ENCODE results near the gene SORCS2. TPM values are rescaled to one million over a fixed set of nuclear protein-coding genes. Genes with fewer than 3 reads are reported as not detected.

SORCS2 gene
- total RNA-seq, 1 donor from 2014 or later = 3.1 TPM

DNA sequence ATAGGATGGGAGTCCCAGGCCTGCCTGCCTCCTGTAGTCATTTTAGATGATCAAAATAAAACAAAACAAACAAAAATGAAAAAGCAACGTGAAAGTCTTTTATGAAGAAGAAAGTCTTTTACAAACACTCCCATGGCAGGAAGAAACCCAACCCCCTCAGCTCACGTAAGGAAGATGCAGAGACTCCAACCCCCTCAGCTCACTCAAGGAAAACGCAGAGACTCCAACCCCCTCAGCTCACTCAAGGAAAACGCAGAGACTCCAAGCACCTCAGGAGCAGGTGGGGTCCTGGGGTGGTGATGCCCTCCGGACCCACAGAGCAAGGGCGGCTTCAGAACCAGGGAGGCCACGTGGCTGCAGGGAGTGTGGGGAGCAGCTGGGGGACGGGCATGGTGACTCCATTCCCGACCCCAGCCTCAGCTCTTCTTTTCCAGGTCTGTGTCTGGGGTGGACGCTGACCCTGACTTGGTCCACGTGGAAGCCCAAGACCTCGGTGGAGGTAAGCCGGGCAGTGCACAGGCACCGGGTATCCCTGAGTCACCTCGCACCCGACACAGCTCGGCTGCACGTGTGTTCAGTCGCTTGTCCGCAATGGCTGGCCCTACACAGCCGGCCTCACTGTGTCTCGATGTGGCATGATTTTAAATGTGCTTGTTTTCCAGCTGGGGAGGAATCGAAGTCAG lies 468.9 kb downstream of the SORCS2 start:
- Histone ChIP-seq H3K4me3 (ENCODE audit: low read length in 3 of 3) (no peak overlapping the region), H3K36me3 (ENCODE audit: control insufficient read depth in 3 of 3, insufficient read depth in 3 of 3, low read length in 3 of 3) (no peaks in the 10 kb centered on the region), H3K9ac (ENCODE audit: low read depth in 1 of 3, low read length in 3 of 3) (no peak overlapping the region), H3K4me1 (ENCODE audit: control insufficient read depth in 3 of 3, insufficient read depth in 3 of 3, low read length in 3 of 3) (no peaks in the 10 kb centered on the region), H3K27me3 (ENCODE audit: control insufficient read depth in 3 of 3, insufficient read depth in 3 of 3, low read length in 3 of 3) (peaks cover 0 to 13% (median 2%) of the 10 kb centered on the region in 3 donors), H3K27ac (ENCODE audit: low read depth, low read length) (no peak overlapping the region), H3K9me3 (ENCODE audit: control insufficient read depth in 3 of 3, low read length in 3 of 3) (no peaks in the 10 kb centered on the region)

DNA sequence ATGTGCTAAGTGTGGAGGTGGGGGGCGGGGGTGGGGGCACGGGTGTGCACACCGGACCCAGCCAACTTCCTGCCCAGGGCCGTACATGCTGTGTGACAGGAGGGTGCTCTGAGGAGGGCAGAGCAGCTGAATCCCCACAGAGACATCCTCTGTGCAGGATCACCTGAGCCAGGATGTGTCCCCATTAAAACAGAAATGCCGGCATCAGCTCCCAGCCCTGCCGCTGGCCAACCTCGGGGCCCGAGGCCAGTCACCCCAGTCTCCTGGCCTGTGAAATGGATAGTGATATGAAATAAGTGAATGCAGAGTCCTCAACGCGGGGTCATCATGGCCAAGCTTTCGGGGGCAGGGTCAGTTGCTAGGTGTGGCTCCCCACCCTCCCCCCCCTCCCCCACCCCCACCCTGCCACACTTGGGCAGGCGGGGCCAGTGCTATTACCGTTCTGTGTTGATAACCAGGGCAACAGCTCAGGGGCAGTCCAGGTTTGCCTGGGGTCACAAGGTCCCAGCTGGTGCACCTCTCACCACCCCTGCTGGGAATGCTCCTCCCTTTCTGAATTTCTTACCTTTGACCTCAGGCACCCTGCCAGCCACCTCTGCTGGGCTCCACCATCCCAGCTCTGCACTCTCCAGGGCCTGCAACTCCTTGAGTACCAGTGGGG lies 469.6 kb downstream of the SORCS2 start:
- Histone ChIP-seq H3K27ac (ENCODE audit: low read depth, low read length) (no peak overlapping the region), H3K9me3 (ENCODE audit: control insufficient read depth in 3 of 3, low read length in 3 of 3) (no peaks in the 10 kb centered on the region), H3K27me3 (ENCODE audit: control insufficient read depth in 3 of 3, insufficient read depth in 3 of 3, low read length in 3 of 3) (peaks cover 0 to 9% (median 6%) of the 10 kb centered on the region in 3 donors), H3K4me1 (ENCODE audit: control insufficient read depth in 3 of 3, insufficient read depth in 3 of 3, low read length in 3 of 3) (no peaks in the 10 kb centered on the region), H3K4me3 (ENCODE audit: low read length in 3 of 3) (no peak overlapping the region), H3K9ac (ENCODE audit: low read depth in 1 of 3, low read length in 3 of 3) (no peak overlapping the region), H3K36me3 (ENCODE audit: control insufficient read depth in 3 of 3, insufficient read depth in 3 of 3, low read length in 3 of 3) (peaks cover 0 to under 1% (median 0%) of the 10 kb centered on the region in 3 donors)

DNA sequence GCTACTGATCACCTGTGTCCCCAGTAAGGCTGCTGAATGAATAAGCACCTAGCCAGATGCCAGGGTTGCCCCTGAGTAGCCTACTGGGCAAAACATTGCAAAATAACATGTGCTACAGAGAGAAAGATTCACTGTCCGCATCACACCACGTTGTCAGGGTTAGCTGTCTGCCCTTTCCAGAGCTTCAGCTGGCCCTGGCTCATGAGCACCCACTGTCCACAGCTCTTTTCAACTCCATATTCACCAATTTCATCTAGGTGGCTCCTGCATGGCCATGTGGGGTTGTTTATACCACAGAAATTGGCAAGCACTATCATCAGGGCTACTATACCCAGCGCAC lies 470.1 kb downstream of the SORCS2 start:
- H3K27me3 ChIP-seq (ENCODE audit: control insufficient read depth in 3 of 3, insufficient read depth in 3 of 3, low read length in 3 of 3) = peaks cover 0 to 9% (median 6%) of the 10 kb centered on the region in 3 donors
- H3K27ac ChIP-seq (ENCODE audit: low read depth, low read length) = no peak overlapping the region
- H3K36me3 ChIP-seq (ENCODE audit: control insufficient read depth in 3 of 3, insufficient read depth in 3 of 3, low read length in 3 of 3) = peaks cover 0 to 2% (median 0%) of the 10 kb centered on the region in 3 donors

DNA sequence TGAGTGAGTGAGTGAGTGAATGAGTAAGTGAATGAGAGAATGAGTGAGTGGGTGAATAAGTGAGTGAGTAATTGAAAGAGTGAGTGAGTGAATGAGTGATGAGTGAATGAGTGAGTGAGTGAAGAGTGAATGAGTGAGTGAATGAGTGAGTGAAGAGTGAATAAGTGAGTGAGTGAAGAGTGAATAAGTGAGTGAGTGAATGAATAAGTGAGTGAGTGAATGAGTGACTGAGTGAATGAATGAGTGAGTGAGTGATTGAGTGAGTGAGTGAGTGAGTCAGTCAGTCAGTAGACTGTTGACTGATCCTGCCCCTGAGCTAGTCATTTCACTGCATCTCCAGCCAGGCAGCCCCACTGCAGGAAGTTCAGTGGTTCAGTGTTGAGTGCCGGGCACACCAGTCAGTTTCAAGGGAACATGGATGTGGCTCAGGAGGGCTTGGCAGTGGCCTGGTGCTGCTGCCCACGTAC lies 470.8 kb downstream of the SORCS2 start:
- H3K36me3 ChIP-seq (ENCODE audit: control insufficient read depth in 3 of 3, insufficient read depth in 3 of 3, low read length in 3 of 3) = peaks cover 0 to 2% (median 0%) of the 10 kb centered on the region in 3 donors
- H3K27me3 ChIP-seq (ENCODE audit: control insufficient read depth in 3 of 3, insufficient read depth in 3 of 3, low read length in 3 of 3) = peaks cover 0 to 13% (median 6%) of the 10 kb centered on the region in 3 donors
- H3K27ac ChIP-seq (ENCODE audit: low read depth, low read length) = no peak overlapping the region
- no peaks in the 10 kb centered on the region for H3K9me3 ChIP-seq (ENCODE audit: control insufficient read depth in 3 of 3, low read length in 3 of 3)
- H3K4me3 ChIP-seq (ENCODE audit: low read length in 3 of 3) = no peak overlapping the region
- H3K4me1 ChIP-seq (ENCODE audit: control insufficient read depth in 3 of 3, insufficient read depth in 3 of 3, low read length in 3 of 3) = no peaks in the 10 kb centered on the region
- H3K9ac ChIP-seq (ENCODE audit: low read depth in 1 of 3, low read length in 3 of 3) = no peak overlapping the region

More for the DNA sequence above, 470.1 kb downstream of the SORCS2 start:
- H3K4me1 ChIP-seq (ENCODE audit: control insufficient read depth in 3 of 3, insufficient read depth in 3 of 3, low read length in 3 of 3) = no peaks in the 10 kb centered on the region
- H3K4me3 ChIP-seq (ENCODE audit: low read length in 3 of 3) = no peak overlapping the region
- no peaks in the 10 kb centered on the region for H3K9me3 ChIP-seq (ENCODE audit: control insufficient read depth in 3 of 3, low read length in 3 of 3)
- no peak overlapping the region for H3K9ac ChIP-seq (ENCODE audit: low read depth in 1 of 3, low read length in 3 of 3)

DNA sequence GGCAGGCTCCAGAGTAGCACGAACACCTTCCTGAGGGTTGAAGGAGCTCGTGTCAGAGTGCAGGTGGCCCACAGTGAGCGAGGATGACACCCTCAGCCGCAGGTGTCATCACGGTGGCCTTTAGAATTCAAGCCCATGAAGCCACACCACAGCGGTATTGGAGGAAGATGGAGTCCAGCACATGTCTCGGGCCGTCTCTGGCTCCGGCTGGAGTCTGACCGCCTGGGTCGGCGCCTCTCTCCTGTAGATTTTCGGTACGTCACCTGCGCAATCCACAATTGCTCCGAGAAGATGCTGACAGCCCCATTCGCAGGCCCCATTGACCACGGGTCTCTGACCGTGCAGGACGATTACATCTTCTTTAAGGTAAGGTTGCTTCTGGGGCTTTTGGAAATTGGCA lies 471.8 kb downstream of the SORCS2 start:
- H3K9ac ChIP-seq (ENCODE audit: low read depth in 1 of 3, low read length in 3 of 3) = no peak overlapping the region
- no peak overlapping the region for H3K4me3 ChIP-seq (ENCODE audit: low read length in 3 of 3)
- peaks cover 0 to 2% (median 0%) of the 10 kb centered on the region in 3 donors for H3K36me3 ChIP-seq (ENCODE audit: control insufficient read depth in 3 of 3, insufficient read depth in 3 of 3, low read length in 3 of 3)
- H3K27ac ChIP-seq (ENCODE audit: low read depth, low read length) = no peak overlapping the region
- no peaks in the 10 kb centered on the region for H3K4me1 ChIP-seq (ENCODE audit: control insufficient read depth in 3 of 3, insufficient read depth in 3 of 3, low read length in 3 of 3)
- peaks cover 0 to 14% (median 6%) of the 10 kb centered on the region in 3 donors for H3K27me3 ChIP-seq (ENCODE audit: control insufficient read depth in 3 of 3, insufficient read depth in 3 of 3, low read length in 3 of 3)
- H3K9me3 ChIP-seq (ENCODE audit: control insufficient read depth in 3 of 3, low read length in 3 of 3) = no peaks in the 10 kb centered on the region

DNA sequence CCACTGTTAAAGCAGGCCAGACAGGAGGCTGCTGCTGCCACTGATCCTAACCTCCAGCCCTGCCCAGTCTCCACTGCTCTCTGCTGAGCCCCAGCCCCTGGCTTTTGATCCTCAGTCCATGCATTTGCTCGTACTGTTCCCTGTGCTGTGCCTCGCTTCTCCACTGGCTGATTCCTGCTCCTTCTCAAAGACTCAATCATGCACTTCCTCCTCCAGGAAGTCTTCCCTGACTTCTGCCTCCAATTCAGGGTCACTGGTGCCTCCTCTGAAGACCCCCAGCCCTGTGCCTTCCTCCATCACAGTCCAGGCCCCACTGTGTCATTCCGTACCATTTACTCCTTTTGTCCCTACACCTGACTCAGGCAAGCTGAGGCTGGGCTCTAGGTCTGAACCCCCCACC lies 473.0 kb downstream of the SORCS2 start:
- H3K9ac ChIP-seq (ENCODE audit: low read depth in 1 of 3, low read length in 3 of 3) = no peak overlapping the region
- no peak overlapping the region for H3K27ac ChIP-seq (ENCODE audit: low read depth, low read length)
- no peaks in the 10 kb centered on the region for H3K4me1 ChIP-seq (ENCODE audit: control insufficient read depth in 3 of 3, insufficient read depth in 3 of 3, low read length in 3 of 3)
- H3K27me3 ChIP-seq (ENCODE audit: control insufficient read depth in 3 of 3, insufficient read depth in 3 of 3, low read length in 3 of 3) = peaks cover 0 to 14% (median 6%) of the 10 kb centered on the region in 3 donors
- H3K9me3 ChIP-seq (ENCODE audit: control insufficient read depth in 3 of 3, low read length in 3 of 3) = no peaks in the 10 kb centered on the region
- H3K36me3 ChIP-seq (ENCODE audit: control insufficient read depth in 3 of 3, insufficient read depth in 3 of 3, low read length in 3 of 3) = peaks cover 0 to 2% (median 0%) of the 10 kb centered on the region in 3 donors
- H3K4me3 ChIP-seq (ENCODE audit: low read length in 3 of 3) = no peak overlapping the region

DNA sequence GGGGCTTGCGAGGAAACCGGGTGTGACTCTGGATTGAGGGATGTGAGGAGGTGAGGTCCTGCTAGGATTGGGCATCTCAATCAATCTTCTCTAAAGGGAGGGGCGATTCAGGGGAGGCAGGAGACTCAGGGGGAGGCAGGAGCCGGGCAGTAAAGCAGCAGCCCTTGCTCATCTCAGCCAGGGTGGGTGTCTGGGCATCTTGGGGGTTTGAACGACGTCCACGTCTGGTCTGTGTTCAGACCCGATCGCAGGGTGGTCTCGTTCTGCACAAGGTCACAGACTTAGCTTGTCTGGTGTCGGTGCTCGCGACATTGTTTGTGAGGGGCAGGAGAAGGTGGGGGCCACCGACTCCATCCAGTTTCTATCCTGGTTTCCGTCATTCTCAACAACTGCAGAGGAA lies 473.7 kb downstream of the SORCS2 start:
- no peak overlapping the region for H3K9ac ChIP-seq (ENCODE audit: low read depth in 1 of 3, low read length in 3 of 3)
- H3K4me1 ChIP-seq (ENCODE audit: control insufficient read depth in 3 of 3, insufficient read depth in 3 of 3, low read length in 3 of 3) = no peaks in the 10 kb centered on the region
- peaks cover 0 to 2% (median 0%) of the 10 kb centered on the region in 3 donors for H3K36me3 ChIP-seq (ENCODE audit: control insufficient read depth in 3 of 3, insufficient read depth in 3 of 3, low read length in 3 of 3)
- no peak overlapping the region for H3K27ac ChIP-seq (ENCODE audit: low read depth, low read length)
- H3K9me3 ChIP-seq (ENCODE audit: control insufficient read depth in 3 of 3, low read length in 3 of 3) = no peaks in the 10 kb centered on the region
- H3K27me3 ChIP-seq (ENCODE audit: control insufficient read depth in 3 of 3, insufficient read depth in 3 of 3, low read length in 3 of 3) = peaks cover 0 to 14% (median 6%) of the 10 kb centered on the region in 3 donors
- no peak overlapping the region for H3K4me3 ChIP-seq (ENCODE audit: low read length in 3 of 3)

DNA sequence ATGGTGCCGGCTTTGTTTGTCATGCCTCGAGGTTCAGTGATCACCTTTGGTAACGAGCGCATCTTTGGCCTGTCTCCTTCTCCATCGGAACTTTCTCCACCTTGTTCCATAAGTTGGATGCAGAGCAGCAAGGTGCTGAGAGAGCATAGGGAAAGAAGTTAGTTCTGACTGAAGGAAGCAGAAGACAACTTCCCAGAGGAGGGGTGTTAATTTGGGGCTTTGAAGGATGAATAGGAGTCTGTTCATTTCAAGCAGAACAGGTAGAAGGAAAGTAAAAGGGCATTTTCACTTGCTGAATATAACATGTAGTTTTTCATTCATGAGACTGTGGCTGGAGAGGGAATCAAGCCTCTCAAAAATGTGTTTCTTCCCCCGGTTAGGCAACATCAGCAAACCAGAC lies 474.4 kb downstream of the SORCS2 start:
- no peak overlapping the region for H3K27ac ChIP-seq (ENCODE audit: low read depth, low read length)
- peaks cover 0 to 2% (median 0%) of the 10 kb centered on the region in 3 donors for H3K36me3 ChIP-seq (ENCODE audit: control insufficient read depth in 3 of 3, insufficient read depth in 3 of 3, low read length in 3 of 3)
- H3K9ac ChIP-seq (ENCODE audit: low read depth in 1 of 3, low read length in 3 of 3) = no peak overlapping the region
- H3K4me3 ChIP-seq (ENCODE audit: low read length in 3 of 3) = no peak overlapping the region
- no peaks in the 10 kb centered on the region for H3K9me3 ChIP-seq (ENCODE audit: control insufficient read depth in 3 of 3, low read length in 3 of 3)
- H3K27me3 ChIP-seq (ENCODE audit: control insufficient read depth in 3 of 3, insufficient read depth in 3 of 3, low read length in 3 of 3) = peaks cover 0 to 14% (median 6%) of the 10 kb centered on the region in 3 donors
- no peaks in the 10 kb centered on the region for H3K4me1 ChIP-seq (ENCODE audit: control insufficient read depth in 3 of 3, insufficient read depth in 3 of 3, low read length in 3 of 3)

DNA sequence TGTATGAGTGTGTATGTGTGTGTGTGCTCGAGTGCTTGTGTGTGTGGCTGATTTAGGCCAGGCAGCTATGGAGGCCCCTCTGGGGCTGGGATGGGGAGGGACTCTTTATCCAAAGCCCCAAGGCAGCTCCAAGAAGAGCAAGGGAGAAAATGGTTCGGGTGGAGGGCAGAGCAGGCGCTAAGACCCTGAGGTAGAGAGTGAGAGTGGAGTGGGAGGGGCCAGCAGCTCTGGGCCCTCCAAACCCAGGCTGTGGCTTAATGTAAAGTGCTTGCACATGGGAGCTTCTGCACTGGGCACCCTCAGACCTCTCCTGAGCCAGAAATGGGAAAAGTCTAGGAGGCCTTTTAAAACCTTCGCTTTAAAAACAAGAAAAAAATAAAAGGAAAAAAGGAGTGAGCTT lies 475.9 kb downstream of the SORCS2 start:
- no peak overlapping the region for H3K4me3 ChIP-seq (ENCODE audit: low read length in 3 of 3)
- H3K27ac ChIP-seq (ENCODE audit: low read depth, low read length) = no peak overlapping the region
- H3K9ac ChIP-seq (ENCODE audit: low read depth in 1 of 3, low read length in 3 of 3) = no peak overlapping the region
- no peaks in the 10 kb centered on the region for H3K4me1 ChIP-seq (ENCODE audit: control insufficient read depth in 3 of 3, insufficient read depth in 3 of 3, low read length in 3 of 3)
- H3K36me3 ChIP-seq (ENCODE audit: control insufficient read depth in 3 of 3, insufficient read depth in 3 of 3, low read length in 3 of 3) = peaks cover 0 to 2% (median 0%) of the 10 kb centered on the region in 3 donors
- H3K27me3 ChIP-seq (ENCODE audit: control insufficient read depth in 3 of 3, insufficient read depth in 3 of 3, low read length in 3 of 3) = peaks cover 0 to 8% (median 6%) of the 10 kb centered on the region in 3 donors
- no peaks in the 10 kb centered on the region for H3K9me3 ChIP-seq (ENCODE audit: control insufficient read depth in 3 of 3, low read length in 3 of 3)

DNA sequence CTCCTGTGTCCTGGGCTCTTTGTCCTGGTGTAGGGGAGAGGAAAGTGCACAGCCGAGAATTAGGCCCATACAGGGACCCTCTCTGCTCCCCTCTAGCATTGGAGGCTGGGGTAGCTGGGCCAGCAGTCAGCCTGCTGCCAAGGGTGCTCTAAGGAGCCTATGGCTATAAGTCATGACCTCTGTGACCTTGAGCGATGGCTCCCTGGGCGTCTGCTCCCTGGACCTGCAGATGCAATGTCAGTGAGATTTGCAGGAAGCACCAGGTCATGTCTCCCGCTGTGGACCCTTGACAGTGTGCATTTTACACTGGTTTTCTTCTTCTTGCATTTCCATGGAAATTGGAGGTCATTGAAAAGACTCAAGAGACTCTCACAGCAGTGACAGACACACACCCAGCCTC lies 476.5 kb downstream of the SORCS2 start:
- Histone ChIP-seq H3K9me3 (ENCODE audit: control insufficient read depth in 3 of 3, low read length in 3 of 3) (no peaks in the 10 kb centered on the region), H3K9ac (ENCODE audit: low read depth in 1 of 3, low read length in 3 of 3) (no peak overlapping the region), H3K4me3 (ENCODE audit: low read length in 3 of 3) (no peak overlapping the region), H3K27me3 (ENCODE audit: control insufficient read depth in 3 of 3, insufficient read depth in 3 of 3, low read length in 3 of 3) (peaks cover 0 to 11% (median 8%) of the 10 kb centered on the region in 3 donors), H3K4me1 (ENCODE audit: control insufficient read depth in 3 of 3, insufficient read depth in 3 of 3, low read length in 3 of 3) (no peaks in the 10 kb centered on the region), H3K36me3 (ENCODE audit: control insufficient read depth in 3 of 3, insufficient read depth in 3 of 3, low read length in 3 of 3) (peaks cover 0 to 2% (median 0%) of the 10 kb centered on the region in 3 donors), H3K27ac (ENCODE audit: low read depth, low read length) (no peak overlapping the region)

Data from skeletal muscle tissue (tissue), 4 donors.